AML-193 (cell line): Measurements from ENCODE around the gene TRMO.

Experiments
- DNase-seq, 2 experiments: peaks; one replicate each; lab custom pipeline; 2025; lab: John Stamatoyannopoulos, UW

TRMO gene

GRCh38 chr9:97904725-97905124 is 17.6 kb downstream of the TRMO start:
- DNase-seq: no peak

GRCh38 chr9:97903177-97903576 is 19.1 kb downstream of the TRMO start:
- DNase-seq: no peak

GRCh38 chr9:97900738-97901565 is 21.3 kb downstream of the TRMO start:
- DNase-seq: peak; percentile 23 to 33

- no peak for DNase-seq
Observed at GRCh38 chr9:97900103-97900737, 22.1 kb downstream of the TRMO start.

- peak; percentile 40 to 64 for DNase-seq
Observed at GRCh38 chr9:97895695-97896332, 26.5 kb downstream of the TRMO start.

GRCh38 chr9:97895211-97895610 is 27.1 kb downstream of the TRMO start:
- no peak for DNase-seq

GRCh38 chr9:97892421-97892820 is 29.9 kb downstream of the TRMO start:
- no peak for DNase-seq

GRCh38 chr9:97891736-97892135 is 30.6 kb downstream of the TRMO start:
- no peak for DNase-seq

- peak; percentile 21 to 52 for DNase-seq
Observed at GRCh38 chr9:97889941-97890887, 32.1 kb downstream of the TRMO start.

- DNase-seq: no peak
Observed at GRCh38 chr9:97880336-97880735, 42.0 kb downstream of the TRMO start.

- no peak for DNase-seq
Observed at GRCh38 chr9:97876061-97876460, 46.2 kb downstream of the TRMO start.

GRCh38 chr9:97875111-97875510 is 47.2 kb downstream of the TRMO start:
- DNase-seq: no peak

- no peak for DNase-seq
Observed at GRCh38 chr9:97874624-97875023, 47.7 kb downstream of the TRMO start.

- DNase-seq: no peak
Observed at GRCh38 chr9:97873882-97874281, 48.4 kb downstream of the TRMO start.

- DNase-seq: no peak
Observed at GRCh38 chr9:97873425-97873824, 48.9 kb downstream of the TRMO start.

GRCh38 chr9:97868859-97869258 is 53.4 kb downstream of the TRMO start:
- no peak for DNase-seq

GRCh38 chr9:97866848-97867247 is 55.5 kb downstream of the TRMO start:
- no peak for DNase-seq

- DNase-seq: no peak
Observed at GRCh38 chr9:97866300-97866699, 56.0 kb downstream of the TRMO start.

- DNase-seq: no peak
Observed at GRCh38 chr9:97864396-97864795, 57.9 kb downstream of the TRMO start.

- peak; percentile 43 to 81 for DNase-seq
Observed at GRCh38 chr9:97863314-97863713, 59.0 kb downstream of the TRMO start.

GRCh38 chr9:97861148-97861475 is 61.2 kb downstream of the TRMO start:
- DNase-seq: no peak
